ENCODE data around the gene CFAP77. TPM values are rescaled to one million over a fixed set of nuclear protein-coding genes. Genes with fewer than 3 reads are reported as not detected.

Gene CFAP77
- total and polyA plus RNA-seq, 2 of the 8 experiments (the other 6 are each of a cell fraction or from before 2014, with no cell fraction given) = 0.63 to 0.97 TPM

- TF ChIP-seq CHD7 (IDR thresholded peaks at IDR 0.05; ENCODE audit: insufficient replicate concordance, low read length) = no peak
Measured at GRCh38 chr9:132365986-132366385, 44.0 kb upstream of the CFAP77 start (continued).

Data from H1 (cell line).